HepG2 (cell line): ENCODE measurements around the gene NGRN. TPM values are rescaled to one million over a fixed set of nuclear protein-coding genes. Genes with fewer than 3 reads are reported as not detected.
A peak's percentile ranks its signal among the peaks of the same experiment; 100 is the strongest.
"Not testable (repeated sequence)": the region's sequence is repeated elsewhere in the genome, so short reads cannot be mapped to it uniquely, and the experiment has no call there.

ENCODE experiments used
- ARID5B ChIP-seq: IDR thresholded peaks from 2 replicates; pipeline ENCODE4 v1.4.0; 2020; ENCODE audit warnings: mild to moderate bottlenecking, missing genetic modification reagents
- CTCF ChIP-seq: sonication (generic); formaldehyde crosslinking; IDR thresholded peaks from 2 replicates; pipeline ENCODE4 v1.5.0; 2020; ENCODE audit warnings: mild to moderate bottlenecking, missing genetic modification reagents, moderate library complexity
- ERF ChIP-seq: IDR thresholded peaks from 2 replicates; pipeline ENCODE4 v1.6.1; 2018; ENCODE audit warnings: missing biosample characterization, missing genetic modification reagents
- HDAC2 ChIP-seq: sonication (generic); formaldehyde crosslinking; IDR thresholded peaks from 2 replicates; pipeline ENCODE4 v1.4.0; 2020; ENCODE audit warnings: missing genetic modification reagents
- POGZ ChIP-seq: sonication (generic); formaldehyde crosslinking; IDR thresholded peaks from 2 replicates; pipeline ENCODE4 v1.4.0; 2020; ENCODE audit warnings: mild to moderate bottlenecking, missing genetic modification reagents
- REPIN1 ChIP-seq: sonication (generic); formaldehyde crosslinking; IDR thresholded peaks from 2 replicates; pipeline ENCODE4 v1.8.0; 2022; ENCODE audit warnings: missing genetic modification reagents, low read depth, mild to moderate bottlenecking, borderline replicate concordance
- RXRB ChIP-seq: IDR thresholded peaks from 2 replicates; pipeline ENCODE4 v1.6.1; 2016; ENCODE audit warnings: borderline replicate concordance, missing genetic modification reagents, missing compliant biosample characterization
- THAP11 ChIP-seq: IDR thresholded peaks from 2 replicates; pipeline ENCODE4 v1.6.1; 2016; ENCODE audit warnings: missing biosample characterization, missing genetic modification reagents
- USF2 ChIP-seq, 2 experiments: sonication (generic) in 1 of 2; formaldehyde crosslinking in 1 of 2; IDR thresholded peaks; 2 replicates each; pipeline versions ENCODE4 v1.5.1 to v1.6.1; 2011 to 2020; ENCODE audit warnings: borderline replicate concordance in 1 of 2, low read depth in 1 of 2, low read length in 1 of 2, mild to moderate bottlenecking in 1 of 2, missing genetic modification reagents in 1 of 2, moderate library complexity in 1 of 2
- ZEB1 ChIP-seq: IDR thresholded peaks from 2 replicates; pipeline ENCODE4 v1.6.1; 2012; ENCODE audit warnings: mild to moderate bottlenecking, low read depth, inconsistent platforms; ENCODE audit not compliant: insufficient replicate concordance
- ZFY ChIP-seq: sonication (generic); formaldehyde crosslinking; IDR thresholded peaks from 2 replicates; pipeline ENCODE4 v1.4.0; 2020; ENCODE audit warnings: missing genetic modification reagents
- ZNF12 ChIP-seq: sonication (generic); formaldehyde crosslinking; IDR thresholded peaks from 2 replicates; pipeline ENCODE4 v1.5.0; 2020; ENCODE audit warnings: missing genetic modification reagents
- ZNF329 ChIP-seq: sonication (generic); formaldehyde crosslinking; IDR thresholded peaks from 2 replicates; pipeline ENCODE4 v1.9.0; 2021; ENCODE audit warnings: low read depth, mild to moderate bottlenecking, missing genetic modification reagents
- ZNF331 ChIP-seq: sonication (generic); formaldehyde crosslinking; IDR thresholded peaks from 2 replicates; pipeline ENCODE4 v1.4.0; 2020; ENCODE audit warnings: missing genetic modification reagents
- ZNF891 ChIP-seq: sonication (generic); formaldehyde crosslinking; IDR thresholded peaks from 2 replicates; pipeline ENCODE4 v1.5.0; 2020; ENCODE audit warnings: mild to moderate bottlenecking, missing genetic modification reagents
- polyA plus RNA-seq, 8 experiments: library from polyadenylated mRNA; depleted of rRNA in 3 of 8; stranded (reverse) in 7 of 8; unstranded in 1 of 8; fragments of >200 nt; fragmentation: Illumina TruSeq in 4 of 8; extraction: Trizol in 4 of 8; gene quantifications; 2 replicates each; pipeline versions ENCODE4 v1.2.1 to v1.2.3, GENCODE V29; 2011 to 2016; ENCODE audit warnings: low read depth in 4 of 8, missing spikeins in 1 of 8, mixed read lengths in 1 of 8; ENCODE audit not compliant: insufficient read depth in 1 of 8
- total RNA-seq, 5 experiments: library from RNA; depleted of rRNA; stranded (reverse); fragments of >200 nt; fragmentation: Illumina TruSeq; extraction: Trizol; gene quantifications; 2 replicates each; pipeline ENCODE4 v1.2.3, GENCODE V29; 2016; ENCODE audit warnings: low read depth in 1 of 5
- TF ChIP-seq, protein P1 (sequence below): sonication (generic); formaldehyde crosslinking; IDR thresholded peaks from 2 replicates; pipeline ENCODE4 v1.5.1; 2020; ENCODE audit warnings: mild to moderate bottlenecking, moderate library complexity, missing genetic modification reagents
- TF ChIP-seq, protein P2 (sequence below): sonication (generic); IDR thresholded peaks from 2 replicates; pipeline ENCODE4 v1.6.1; 2016; ENCODE audit warnings: low read depth, borderline replicate concordance

Gene NGRN
- total and polyA plus RNA-seq, 2 of the 13 experiments (the other 11 are each of a cell fraction or from before 2014, with no cell fraction given) = 39.8 to 63.7 TPM

DNA sequence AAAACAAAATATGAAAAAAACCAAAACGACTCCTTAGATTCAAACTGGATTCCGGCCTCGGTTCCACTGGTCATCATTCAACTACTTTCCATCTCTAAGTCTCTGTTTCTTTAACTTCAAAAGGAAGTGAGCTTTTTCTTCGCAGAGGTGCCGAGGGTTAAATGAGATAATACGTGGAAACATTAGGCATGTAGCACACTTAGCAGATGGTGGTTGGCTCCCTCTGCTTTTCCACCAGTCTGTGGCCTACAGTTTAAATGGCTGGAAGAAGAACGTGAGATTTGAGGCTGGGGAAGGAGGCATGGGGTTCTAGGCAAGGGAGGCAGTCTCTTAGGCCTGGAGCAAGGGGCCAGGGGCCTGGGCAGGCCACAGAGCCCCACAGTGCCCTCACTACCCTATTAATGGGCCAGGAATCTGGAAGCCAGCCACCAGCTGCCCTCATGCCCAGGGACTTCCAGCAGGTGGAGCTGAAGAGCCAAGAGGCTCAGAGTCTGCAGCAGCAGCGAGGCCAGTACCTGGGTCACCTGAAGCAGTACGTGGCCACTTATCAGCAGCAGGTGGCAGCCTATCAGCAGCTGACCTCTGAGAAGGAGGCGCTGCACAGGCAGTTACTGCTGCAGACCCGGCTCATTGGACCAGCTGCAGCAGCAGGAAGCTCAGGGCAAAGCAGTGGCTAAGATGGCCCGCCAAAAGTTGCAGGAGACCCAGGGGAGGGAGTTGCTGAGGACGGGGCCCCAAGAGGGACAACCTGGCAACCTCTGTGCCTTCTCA, 27.8 kb downstream of the NGRN start (continued):
- TF ChIP-seq HDAC2 (CRISPR knock-in tag) = 0 out of 2 replicates have a peak, but pooled peaks have one; percentile 13
- TF ChIP-seq ZNF329 = peak; percentile 43; the same call in 1 of the 2 replicates
- 0 out of 2 replicates have a peak, but pooled peaks have one; percentile 47 for TF ChIP-seq ERF (CRISPR knock-in tag)
- peak; percentile 77 for TF ChIP-seq ZNF891
- TF ChIP-seq, protein P1, sequence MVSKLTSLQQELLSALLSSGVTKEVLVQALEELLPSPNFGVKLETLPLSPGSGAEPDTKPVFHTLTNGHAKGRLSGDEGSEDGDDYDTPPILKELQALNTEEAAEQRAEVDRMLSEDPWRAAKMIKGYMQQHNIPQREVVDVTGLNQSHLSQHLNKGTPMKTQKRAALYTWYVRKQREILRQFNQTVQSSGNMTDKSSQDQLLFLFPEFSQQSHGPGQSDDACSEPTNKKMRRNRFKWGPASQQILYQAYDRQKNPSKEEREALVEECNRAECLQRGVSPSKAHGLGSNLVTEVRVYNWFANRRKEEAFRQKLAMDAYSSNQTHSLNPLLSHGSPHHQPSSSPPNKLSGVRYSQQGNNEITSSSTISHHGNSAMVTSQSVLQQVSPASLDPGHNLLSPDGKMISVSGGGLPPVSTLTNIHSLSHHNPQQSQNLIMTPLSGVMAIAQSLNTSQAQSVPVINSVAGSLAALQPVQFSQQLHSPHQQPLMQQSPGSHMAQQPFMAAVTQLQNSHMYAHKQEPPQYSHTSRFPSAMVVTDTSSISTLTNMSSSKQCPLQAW = peak; percentile 74
- peak; percentile 20; the same call in 1 of the 2 replicates for TF ChIP-seq RXRB (CRISPR knock-in tag)
- peak; percentile 50 for TF ChIP-seq POGZ (CRISPR knock-in tag)
- TF ChIP-seq, protein P2, sequence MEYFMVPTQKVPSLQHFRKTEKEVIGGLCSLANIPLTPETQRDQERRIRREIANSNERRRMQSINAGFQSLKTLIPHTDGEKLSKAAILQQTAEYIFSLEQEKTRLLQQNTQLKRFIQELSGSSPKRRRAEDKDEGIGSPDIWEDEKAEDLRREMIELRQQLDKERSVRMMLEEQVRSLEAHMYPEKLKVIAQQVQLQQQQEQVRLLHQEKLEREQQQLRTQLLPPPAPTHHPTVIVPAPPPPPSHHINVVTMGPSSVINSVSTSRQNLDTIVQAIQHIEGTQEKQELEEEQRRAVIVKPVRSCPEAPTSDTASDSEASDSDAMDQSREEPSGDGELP = peak; percentile 88; the same call in 1 of the 2 replicates
- TF ChIP-seq CTCF = peak; percentile 98
- TF ChIP-seq REPIN1 = peak; percentile 41; the same call in 1 of the 2 replicates
- TF ChIP-seq THAP11 (CRISPR knock-in tag) = peak; percentile 33; the same call in 1 of the 2 replicates
- 0 out of 2 replicates have a peak, but pooled peaks have one; percentile 24 for TF ChIP-seq ZFY (CRISPR knock-in tag)
- not testable (repeated sequence) for TF ChIP-seq USF2 (IDR thresholded peaks at IDR 0.05; ENCODE audit: low read depth, low read length)
- peak; percentile 37; the same call in 1 of the 2 replicates for TF ChIP-seq USF2 (CRISPR knock-in tag; IDR thresholded peaks at IDR 0.05; ENCODE audit: borderline replicate concordance)
- TF ChIP-seq ZNF331 (CRISPR knock-in tag) = 0 out of 2 replicates have a peak, but pooled peaks have one; percentile 60
- peak; percentile 62; the same call in 1 of the 2 replicates for TF ChIP-seq ZNF12 (CRISPR knock-in tag)
- TF ChIP-seq ARID5B (CRISPR knock-in tag) = peak; percentile 50; the same call in 1 of the 2 replicates
- peak; percentile 89 for TF ChIP-seq ZEB1
